ENCODE results near the gene DECR2. TPM values are rescaled to one million over a fixed set of nuclear protein-coding genes. Genes with fewer than 3 reads are reported as not detected.

Gene DECR2
- total RNA-seq, 1 donor from 2014 or later: 6.7 TPM

- Mint-ChIP-seq H3K27ac (no peak overlapping the region), H3K9me3 (no peaks in the 10 kb centered on the region), H3K4me3 (peak overlapping the region; percentile 74), H3K27me3 (no peaks in the 10 kb centered on the region), H3K4me1 (peaks cover 31% of the 10 kb centered on the region), H3K36me3 (ENCODE audit: low read depth) (no peaks in the 10 kb centered on the region)
- intact Hi-C loops (cut with micrococcal nuclease): loop anchor here (5.0 kb wide), 1 partner anchor 147 kb away; the partner anchor contains the start of gene CAPN15
- ATAC-seq (ENCODE audit: low read depth) (no peak), DNase-seq (no peak)
- no peak for TF ChIP-seq CTCF (IDR thresholded peaks at IDR 0.05)
- ChIA-PET CTCF (interaction anchor here (1.2 kb wide), 1 partner anchor 21 kb away, joined by 4 read pairs; the partner anchor contains the start of gene DECR2), POLR2A (interaction anchor here (1.2 to 5.0 kb wide), 4 partner anchors 9 to 28 kb away, joined by 3 to 61 read pairs (median 34); partner anchors contain the start of genes AXIN1, DECR2 and MRPL28)
Measured at GRCh38 chr16:379961-380761, 21.5 kb upstream of the DECR2 start.

GRCh38 chr16:380762-381011 is 21.0 kb upstream of the DECR2 start:
- H3K4me3 Mint-ChIP-seq: peak overlapping the region; percentile 74
- ATAC-seq (ENCODE audit: low read depth): no peak
- no peak overlapping the region for H3K27ac Mint-ChIP-seq
- no peak for DNase-seq
- ChIA-PET POLR2A (interaction anchor here (1.2 to 5.0 kb wide), 4 partner anchors 10 to 29 kb away, joined by 3 to 61 read pairs (median 34); partner anchors contain the start of genes AXIN1, DECR2 and MRPL28), CTCF (interaction anchor here (1.2 kb wide), 1 partner anchor 20 kb away, joined by 4 read pairs; the partner anchor contains the start of gene DECR2)
- no peak for TF ChIP-seq CTCF (IDR thresholded peaks at IDR 0.05)
- no peaks in the 10 kb centered on the region for H3K9me3 Mint-ChIP-seq
- no peaks in the 10 kb centered on the region for H3K27me3 Mint-ChIP-seq
- intact Hi-C loops (cut with micrococcal nuclease): loop anchor here (1.0 to 5.0 kb wide), 2 partner anchors 10 to 147 kb away; partner anchors contain the start of genes CAPN15 and MRPL28
- peaks cover 31% of the 10 kb centered on the region for H3K4me1 Mint-ChIP-seq
- H3K36me3 Mint-ChIP-seq (ENCODE audit: low read depth): no peaks in the 10 kb centered on the region

GRCh38 chr16:381012-381788 is 20.5 kb upstream of the DECR2 start:
- ChIA-PET POLR2A (interaction anchor here (1.2 to 5.0 kb wide), 4 partner anchors 10 to 29 kb away, joined by 3 to 61 read pairs (median 34); partner anchors contain the start of genes AXIN1, DECR2 and MRPL28), CTCF (interaction anchor here (1.2 kb wide), 1 partner anchor 20 kb away, joined by 4 read pairs; the partner anchor contains the start of gene DECR2)
- ATAC-seq (ENCODE audit: low read depth) (peak; percentile 16), DNase-seq (peak; percentile 34)
- no peaks in the 10 kb centered on the region for H3K9me3 Mint-ChIP-seq
- no peaks in the 10 kb centered on the region for H3K36me3 Mint-ChIP-seq (ENCODE audit: low read depth)
- TF ChIP-seq CTCF (IDR thresholded peaks at IDR 0.05): no peak
- intact Hi-C loops (cut with micrococcal nuclease): loop anchor here (1.0 to 5.0 kb wide), 2 partner anchors 11 to 146 kb away; partner anchors contain the start of genes CAPN15 and MRPL28
- no peak overlapping the region for H3K27ac Mint-ChIP-seq
- H3K4me3 Mint-ChIP-seq: peak overlapping the region; percentile 74
- no peaks in the 10 kb centered on the region for H3K27me3 Mint-ChIP-seq
- peaks cover 31% of the 10 kb centered on the region for H3K4me1 Mint-ChIP-seq

- peaks cover 33% of the 10 kb centered on the region for H3K4me1 Mint-ChIP-seq
- no peaks in the 10 kb centered on the region for H3K36me3 Mint-ChIP-seq (ENCODE audit: low read depth)
- H3K9me3 Mint-ChIP-seq: no peaks in the 10 kb centered on the region
- no peaks in the 10 kb centered on the region for H3K27me3 Mint-ChIP-seq
- ATAC-seq (ENCODE audit: low read depth) (peak; percentile 67), DNase-seq (peak; percentile 73)
- ChIA-PET POLR2A (interaction anchor here (0.7 to 5.0 kb wide), 12 partner anchors 9 to 1832 kb away, joined by 3 to 61 read pairs (median 6); partner anchors contain the start of genes ANTKMT, AXIN1, DECR2 and FAM234A), CTCF (interaction anchor here (1.1 to 1.3 kb wide), 3 partner anchors 10 to 19 kb away, joined by 3 to 4 read pairs (median 4); partner anchors contain the start of genes DECR2 and MRPL28)
- H3K27ac Mint-ChIP-seq: peak within 1 kb of the TSS; percentile 78
- TF ChIP-seq CTCF (IDR thresholded peaks at IDR 0.05): no peak
- intact Hi-C loops (cut with micrococcal nuclease): loop anchor here (1.0 to 5.0 kb wide), 4 partner anchors 12 to 145 kb away; partner anchors contain the start of genes CAPN15, DECR2 and MRPL28
- peak within 1 kb of the TSS; percentile 89 for H3K4me3 Mint-ChIP-seq
Measured at GRCh38 chr16:381789-382717, 19.6 kb upstream of the DECR2 start, which contains the start of gene PGAP6. Gene PGAP6, minus strand, starts transcription at chr16:381978. Its CDS starts 157 bp downstream, at chr16:381821.
